K562 (cell line): ENCODE results near the gene TFPT. TPM values are rescaled to one million over a fixed set of nuclear protein-coding genes. Genes with fewer than 3 reads are reported as not detected.

Experiments used
- ATAC-seq: fragments of 200-7000 bp; cut with Tn5 transposase; 3 replicates; pipeline ENCODE4 v1.9.1; 2020; ENCODE audit warnings: moderate library complexity
- BruUV-seq: library from RNA; stranded (reverse); fragments of 400-500 nt; replicated peaks from 2 replicates; lab custom pipeline; 2021; lab: Mats Ljungman, UMichigan
- CTCF ChIA-PET: fragments of 300-600 bp; formaldehyde crosslinking; extraction: SDS; loops from one replicate; lab custom pipeline; 2021; ENCODE audit warnings: low intra/inter-chr PET ratio; lab: Yijun Ruan, JAX
- POLR2A ChIA-PET: fragments of 300-600, 350-650 bp; sonication (Branson Sonifier 250); formaldehyde crosslinking; extraction: SDS; loops from one replicate; lab custom pipeline; 2021; ENCODE audit warnings: antibody characterized with exemption, inconsistent platforms; lab: Yijun Ruan, JAX
- DNase-seq, 4 experiments: peaks; one replicate each; pipeline versions ENCODE4 v3.0.0 to v3.0.0-alpha.2; 2011 to 2018; ENCODE audit warnings: low spot score in 3 of 4, mixed read lengths in 3 of 4; ENCODE audit errors: extremely low read depth in 1 of 4
- FAIRE-seq: peaks from 2 replicates; lab custom pipeline; 2011; peaks lifted over from hg19 to GRCh38; lab: Jason Lieb, UNC
- H2AFZ ChIP-seq: 2 replicates; pipeline ENCODE4 v1.6.0; 2011; ENCODE audit warnings: low read depth, low read length, control low read depth, inconsistent platforms
- H3K27ac ChIP-seq: fragments of 200-600 bp; 3 replicates; pipeline ENCODE4 v1.8.0; 2011; ENCODE audit warnings: low read depth, mild to moderate bottlenecking, control low read depth, inconsistent platforms, low read length, moderate library complexity, mixed read lengths; ENCODE audit errors: extremely low read depth
- H3K27me3 ChIP-seq, 2 experiments: fragments of 300-600 bp in 1 of 2; 2 replicates in 1 of 2; 3 replicates in 1 of 2; pipeline versions ENCODE4 v1.6.0 to v1.8.0; 2011; ENCODE audit warnings: inconsistent platforms in 2 of 2, low read length in 2 of 2, mild to moderate bottlenecking in 1 of 2, mixed read lengths in 1 of 2, moderate library complexity in 1 of 2; ENCODE audit not compliant: control insufficient read depth in 2 of 2, insufficient read depth in 2 of 2
- H3K36me3 ChIP-seq: fragments of 300-600 bp; 3 replicates; pipeline ENCODE4 v1.8.0; 2011; ENCODE audit warnings: mild to moderate bottlenecking, low read length, inconsistent platforms; ENCODE audit not compliant: control insufficient read depth, insufficient read depth
- H3K4me1 ChIP-seq, 2 experiments: fragments of 200-600 bp in 1 of 2; replicated peaks in 1 of 2; 2 replicates in 1 of 2; 3 replicates in 1 of 2; pipeline versions ENCODE4 v1.5.1 to v1.8.0; 2011; ENCODE audit warnings: inconsistent platforms in 2 of 2, low read length in 2 of 2, mild to moderate bottlenecking in 1 of 2, mixed read lengths in 1 of 2, moderate library complexity in 1 of 2; ENCODE audit not compliant: control insufficient read depth in 2 of 2, insufficient read depth in 2 of 2
- H3K4me2 ChIP-seq: 2 replicates; pipeline ENCODE4 v1.6.1; 2011; ENCODE audit warnings: low read length, control low read depth, inconsistent platforms, mixed read lengths; ENCODE audit not compliant: insufficient read depth
- H3K4me3 ChIP-seq: fragments of 200-600 bp; sonication (generic), shearing (Covaris generic); 2 replicates; pipeline ENCODE4 v1.5.1; 2016; ENCODE audit warnings: control low read depth, inconsistent platforms
- H3K79me2 ChIP-seq: fragments of 200-600 bp; 3 replicates; pipeline ENCODE4 v1.8.0; 2011; ENCODE audit warnings: low read length, inconsistent platforms; ENCODE audit not compliant: control insufficient read depth, insufficient read depth
- H3K9ac ChIP-seq, 2 experiments: 2 replicates each; pipeline versions ENCODE4 v1.6.0 to v1.6.1; 2011; ENCODE audit warnings: low read depth in 2 of 2, low read length in 2 of 2, control low read depth in 1 of 2, inconsistent platforms in 1 of 2, mild to moderate bottlenecking in 1 of 2, mixed read lengths in 1 of 2; ENCODE audit not compliant: insufficient read depth in 1 of 2
- H3K9me1 ChIP-seq: one replicate; pipeline ENCODE4 v1.6.0; 2011; ENCODE audit warnings: inconsistent platforms, mild to moderate bottlenecking, low read length, moderate library complexity; ENCODE audit not compliant: control insufficient read depth, insufficient read depth
- H3K9me3 ChIP-seq: replicated peaks from 2 replicates; pipeline ENCODE4 v1.5.1; 2011; ENCODE audit warnings: low read depth, low read length, inconsistent platforms; ENCODE audit not compliant: control insufficient read depth, insufficient read depth
- H4K20me1 ChIP-seq: replicated peaks from 2 replicates; pipeline ENCODE4 v1.6.1; 2011; ENCODE audit warnings: low read length, inconsistent platforms, mixed read lengths; ENCODE audit not compliant: control insufficient read depth, insufficient read depth
- BRF1 ChIP-seq: IDR thresholded peaks from 3 replicates; pipeline ENCODE4 v1.6.1; 2011; ENCODE audit warnings: borderline replicate concordance, mild to moderate bottlenecking; ENCODE audit not compliant: insufficient read length; ENCODE audit errors: extremely low read depth
- ESRRA ChIP-seq: fragments of 450-650 bp; IDR thresholded peaks from 2 replicates; pipeline ENCODE4 v1.6.1; 2014; ENCODE audit warnings: low read depth, mild to moderate bottlenecking, moderate library complexity, borderline replicate concordance
- MEIS2 ChIP-seq: fragments of 450-650 bp; IDR thresholded peaks from 2 replicates; pipeline ENCODE4 v1.6.1; 2014; ENCODE audit warnings: mild to moderate bottlenecking; ENCODE audit not compliant: partially characterized antibody
- NCOA6 ChIP-seq: fragments of 450-650 bp; IDR thresholded peaks from 2 replicates; pipeline ENCODE4 v1.6.1; 2017; ENCODE audit warnings: mild to moderate bottlenecking
- POLR2A ChIP-seq: fragments of 450-650 bp; conservative IDR thresholded peaks from 2 replicates; pipeline ENCODE4 v1.6.1; 2016
- POLR2B ChIP-seq: fragments of 450-650 bp; IDR thresholded peaks from 2 replicates; pipeline ENCODE4 v1.6.1; 2018; ENCODE audit warnings: low read depth; ENCODE audit not compliant: partially characterized antibody
- SUPT5H ChIP-seq: fragments of 450-650 bp; IDR thresholded peaks from 2 replicates; pipeline ENCODE4 v1.6.1; 2016
- ZNF717 ChIP-seq: fragments of 250-450 bp; sonication (Bioruptor Pico); IDR thresholded peaks from 2 replicates; pipeline ENCODE4 v1.5.0; 2021
- WGBS: fragments of 100-300 bp; shearing (Covaris generic); methylation state at CpG from one replicate; pipeline ENCODE4 v1.1.6; 2016; ENCODE audit warnings: low coverage, mixed read lengths; ENCODE audit not compliant: insufficient coverage; ENCODE audit errors: missing lambda C conversion rate; 5-methylcytosine and 5-hydroxymethylcytosine counted together
- in situ Hi-C: fragments of 300-500 bp; cut with MboI; formaldehyde crosslinking; loops from 4 replicates; pipeline ENCODE4 v1.15.0; 2018; ENCODE audit warnings: inconsistent platforms, mixed read lengths
- intact Hi-C: fragments of 100-400 bp; cut with micrococcal nuclease; formaldehyde crosslinking; loops from 2 replicates; pipeline ENCODE4 v1.14.2; 2022
- polyA plus RNA-seq, 8 experiments: library from polyadenylated mRNA; depleted of rRNA in 4 of 8; stranded (reverse) in 5 of 8; unstranded in 3 of 8; fragments of >200 nt; fragmentation: Nextera tagmentation in 2 of 8; fragmentation: Illumina TruSeq in 1 of 8; extraction: Ambion mirVana in 2 of 8; extraction: Trizol in 1 of 8; gene quantifications; 2 replicates each; pipeline versions ENCODE4 v1.2.1 to v1.2.3, GENCODE V29; 2011 to 2014; ENCODE audit warnings: inconsistent platforms in 1 of 8, missing spikeins in 1 of 8
- total RNA-seq, 7 experiments: library from RNA; depleted of rRNA in 6 of 7; stranded (reverse); fragments of >200 nt in 6 of 7; fragmentation: Illumina TruSeq in 2 of 7; extraction: Trizol in 2 of 7; gene quantifications; 2 replicates each; pipeline versions ENCODE4 v1.2.1 to v1.2.3, GENCODE V29; 2011 to 2021; ENCODE audit warnings: low replicate concordance in 1 of 7
- TF ChIP-seq, protein P1 (sequence below): sonication (generic); formaldehyde crosslinking; IDR thresholded peaks from 2 replicates; pipeline ENCODE4 v1.9.0; 2022; ENCODE audit warnings: mild to moderate bottlenecking, missing genetic modification reagents
- TF ChIP-seq, protein P2 (sequence below), 3 experiments: fragments of 200-800 bp in 1 of 3; sonication (Bioruptor generic) in 1 of 3; sonication (generic) in 1 of 3; formaldehyde crosslinking in 1 of 3; IDR thresholded peaks; 2 replicates each; pipeline versions ENCODE4 v1.6.1 to v1.8.0; 2016 to 2022; ENCODE audit warnings: mild to moderate bottlenecking in 2 of 3, missing compliant biosample characterization in 2 of 3, missing genetic modification characterization in 2 of 3, missing genetic modification reagents in 1 of 3
- TF ChIP-seq, protein P3 (sequence below): fragments of 250-450 bp; sonication (Bioruptor Pico); IDR thresholded peaks from 2 replicates; pipeline ENCODE4 v1.5.0; 2020; ENCODE audit warnings: mild to moderate bottlenecking, borderline replicate concordance

TFPT gene
- total and polyA plus RNA-seq, 9 of the 15 experiments (the other 6 are each of a cell fraction or from before 2014, with no cell fraction given), result 0.72 to 16.4 (median 9.2) TPM

DNA sequence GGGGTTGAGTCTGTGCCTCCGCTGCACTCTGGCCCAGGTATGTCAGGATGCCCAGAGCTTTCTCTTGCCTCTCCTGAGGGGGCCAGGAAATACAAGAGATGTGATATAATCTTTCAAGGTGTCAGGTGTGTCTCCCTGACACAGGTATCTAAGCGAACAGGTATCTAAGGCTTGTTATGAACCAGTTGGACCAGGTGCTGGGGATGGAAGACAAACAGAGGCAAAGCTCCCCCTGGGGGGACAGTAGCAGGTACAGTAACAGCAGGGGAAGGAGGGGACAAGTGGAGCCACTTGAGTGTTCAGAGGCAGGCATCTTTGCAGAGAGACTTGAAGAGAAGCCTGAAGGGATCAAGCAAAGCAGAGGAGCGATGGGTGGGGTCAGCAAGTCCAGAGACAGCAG lies 41.5 kb upstream of the TFPT start:
- intact Hi-C loops (no loop called here), in situ Hi-C loops (no loop called here)
- H3K9ac ChIP-seq, result no peak overlapping the region; a peak in 1 of 4 replicates
- FAIRE-seq (no peak), ATAC-seq (no peak), DNase-seq (no peak)
- WGBS, result 90% methylated on average over 3 of the region's 3 CpGs
- H3K4me3 ChIP-seq, result no peak overlapping the region
- peaks cover 18% of the 10 kb centered on the region; the same call in 2 of the 3 replicates for H3K79me2 ChIP-seq
- H3K36me3 ChIP-seq, result peaks cover 64% of the 10 kb centered on the region
- H3K4me2 ChIP-seq, result no peak overlapping the region
- POLR2A ChIA-PET, result interaction anchor here (0.7 to 1.7 kb wide), 3 partner anchors 12 to 20 kb away, joined by 3 to 6 read pairs (median 3); partner anchors contain the start of gene CNOT3
- no peaks in the 10 kb centered on the region for H3K9me3 ChIP-seq
- H2AFZ ChIP-seq, result no peak overlapping the region
- H3K27ac ChIP-seq, result no peak overlapping the region
- no peaks in the 10 kb centered on the region; the same call in 1 of the 2 replicates for H4K20me1 ChIP-seq
- no peaks in the 10 kb centered on the region for H3K27me3 ChIP-seq
- H3K4me1 ChIP-seq, result peaks cover 15 to 28% of the 10 kb centered on the region in 2 experiments
- H3K9me1 ChIP-seq, result no peaks in the 10 kb centered on the region
- TF ChIP-seq ZNF717 (CRISPR knock-in tag) (no peak), POLR2A (peak; percentile 5; the same call in 1 of the 2 replicates)
- TF ChIP-seq, all 486 proteins: peak for 1
- BruUV-seq, result no TSS peak
- CTCF ChIA-PET, result no interaction called here

DNA sequence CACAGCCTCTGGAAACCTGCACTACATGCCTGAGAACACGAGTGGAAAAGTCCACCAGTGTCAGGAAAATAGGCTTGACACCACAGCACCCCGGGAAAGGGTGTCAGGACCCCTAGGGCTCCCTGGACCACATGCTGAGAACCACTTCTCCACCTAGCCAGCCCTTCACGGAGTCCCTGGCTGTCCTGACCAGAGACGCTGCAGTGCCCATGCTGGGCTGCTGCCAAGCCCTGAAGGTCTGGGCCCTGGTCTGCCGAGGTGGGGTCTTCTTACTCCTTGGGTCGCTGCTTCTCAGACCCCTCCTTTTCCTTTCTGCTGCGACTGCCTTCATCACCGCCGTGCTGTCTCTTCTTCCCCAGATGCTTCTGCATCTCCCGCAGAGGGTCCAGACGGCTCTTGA lies 41.0 kb upstream of the TFPT start:
- FAIRE-seq, result no peak
- no peak overlapping the region for H2AFZ ChIP-seq
- no peaks in the 10 kb centered on the region; the same call in 1 of the 2 replicates for H4K20me1 ChIP-seq
- H3K27ac ChIP-seq, result no peak overlapping the region
- TF ChIP-seq BRF1 (no peak), POLR2B (peak; percentile 11), SUPT5H (0 out of 2 replicates have a peak, but pooled peaks have one; percentile 16), MEIS2 (no peak), NCOA6 (no peak), POLR2A (peak; percentile 25; the same call in 1 of the 2 replicates), ESRRA (no peak)
- TF ChIP-seq, protein P1, sequence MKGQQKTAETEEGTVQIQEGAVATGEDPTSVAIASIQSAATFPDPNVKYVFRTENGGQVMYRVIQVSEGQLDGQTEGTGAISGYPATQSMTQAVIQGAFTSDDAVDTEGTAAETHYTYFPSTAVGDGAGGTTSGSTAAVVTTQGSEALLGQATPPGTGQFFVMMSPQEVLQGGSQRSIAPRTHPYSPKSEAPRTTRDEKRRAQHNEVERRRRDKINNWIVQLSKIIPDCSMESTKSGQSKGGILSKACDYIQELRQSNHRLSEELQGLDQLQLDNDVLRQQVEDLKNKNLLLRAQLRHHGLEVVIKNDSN (CRISPR knock-in tag), result no peak
- TF ChIP-seq, protein P2, sequence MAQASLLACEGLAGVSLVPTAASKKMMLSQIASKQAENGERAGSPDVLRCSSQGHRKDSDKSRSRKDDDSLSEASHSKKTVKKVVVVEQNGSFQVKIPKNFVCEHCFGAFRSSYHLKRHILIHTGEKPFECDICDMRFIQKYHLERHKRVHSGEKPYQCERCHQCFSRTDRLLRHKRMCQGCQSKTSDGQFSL (CRISPR knock-in tag; IDR thresholded peaks at IDR 0.05), result no peak
- TF ChIP-seq, protein P2 (tag; IDR thresholded peaks at IDR 0.05), result no peak
- TF ChIP-seq, protein P3, sequence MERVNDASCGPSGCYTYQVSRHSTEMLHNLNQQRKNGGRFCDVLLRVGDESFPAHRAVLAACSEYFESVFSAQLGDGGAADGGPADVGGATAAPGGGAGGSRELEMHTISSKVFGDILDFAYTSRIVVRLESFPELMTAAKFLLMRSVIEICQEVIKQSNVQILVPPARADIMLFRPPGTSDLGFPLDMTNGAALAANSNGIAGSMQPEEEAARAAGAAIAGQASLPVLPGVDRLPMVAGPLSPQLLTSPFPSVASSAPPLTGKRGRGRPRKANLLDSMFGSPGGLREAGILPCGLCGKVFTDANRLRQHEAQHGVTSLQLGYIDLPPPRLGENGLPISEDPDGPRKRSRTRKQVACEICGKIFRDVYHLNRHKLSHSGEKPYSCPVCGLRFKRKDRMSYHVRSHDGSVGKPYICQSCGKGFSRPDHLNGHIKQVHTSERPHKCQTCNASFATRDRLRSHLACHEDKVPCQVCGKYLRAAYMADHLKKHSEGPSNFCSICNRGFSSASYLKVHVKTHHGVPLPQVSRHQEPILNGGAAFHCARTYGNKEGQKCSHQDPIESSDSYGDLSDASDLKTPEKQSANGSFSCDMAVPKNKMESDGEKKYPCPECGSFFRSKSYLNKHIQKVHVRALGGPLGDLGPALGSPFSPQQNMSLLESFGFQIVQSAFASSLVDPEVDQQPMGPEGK (CRISPR knock-in tag), result no peak
- TF ChIP-seq, all 486 proteins: peak for 3
- no TSS peak for BruUV-seq
- H3K9me3 ChIP-seq, result no peaks in the 10 kb centered on the region
- in situ Hi-C loops (no loop called here), intact Hi-C loops (no loop called here)
- peaks cover 13 to 23% of the 10 kb centered on the region in 2 experiments; a peak in 4 of 5 replicates for H3K4me1 ChIP-seq
- H3K27me3 ChIP-seq, result no peaks in the 10 kb centered on the region
- H3K4me2 ChIP-seq, result no peak overlapping the region
- no peak overlapping the region; a peak in 1 of 4 replicates for H3K9ac ChIP-seq
- no peaks in the 10 kb centered on the region for H3K9me1 ChIP-seq
- no peak overlapping the region for H3K4me3 ChIP-seq
- WGBS, result 91% methylated on average over 9 of the region's 11 CpGs
- no peak for DNase-seq
- no peak for ATAC-seq
- H3K36me3 ChIP-seq, result peaks cover 68% of the 10 kb centered on the region
- peaks cover 18% of the 10 kb centered on the region; the same call in 2 of the 3 replicates for H3K79me2 ChIP-seq
- CTCF ChIA-PET, result no interaction called here
- POLR2A ChIA-PET, result interaction anchor here (0.7 to 1.7 kb wide), 3 partner anchors 18 to 27 kb away, joined by 3 to 6 read pairs (median 3); partner anchors contain the start of gene CNOT3
